ENCODE measurements around the gene SSTR5. TPM values are rescaled to one million over a fixed set of nuclear protein-coding genes. Genes with fewer than 3 reads are reported as not detected.

Gene SSTR5
- total RNA-seq = 0.23 TPM

GRCh38 chr16:1072526-1073261 is at the start of gene SSTR5:
TSS of gene SSTR5 (plus strand) at chr16:1072747. CDS start at chr16:1078869, 6,122 bp downstream.

GRCh38 chr16:1096169-1097082 is 23.9 kb downstream of the SSTR5 start, which contains the start of gene C1QTNF8:
TSS of gene C1QTNF8 (minus strand) at chr16:1096244. CDS start at chr16:1094922, 1,322 bp downstream.

Other genes with a start within 250 kb of the SSTR5 start
- gene LMF1, start 101.8 kb upstream of the SSTR5 start, total RNA-seq = 13.4 TPM
- gene SOX8, start 91.0 kb upstream of the SSTR5 start, total RNA-seq = 49.4 TPM
- gene C1QTNF8, start 23.5 kb downstream of the SSTR5 start, total RNA-seq = not detected
- gene CACNA1H, start 80.4 kb downstream of the SSTR5 start, total RNA-seq = 24.7 TPM
- not detected for gene TPSG1, start 152.5 kb downstream of the SSTR5 start, total RNA-seq
- 0.46 TPM for gene TPSB2, start 157.4 kb downstream of the SSTR5 start, total RNA-seq
- gene TPSAB1, start 168.0 kb downstream of the SSTR5 start, total RNA-seq = not detected
- gene TPSD1, start 183.3 kb downstream of the SSTR5 start, total RNA-seq = not detected
- gene UBE2I, start 236.9 kb downstream of the SSTR5 start, total RNA-seq = 48.7 TPM

All from diencephalon (tissue), 1 donor.